ENCODE data around the gene DHRS7C.
"Not testable (repeated sequence)": the region's sequence is repeated elsewhere in the genome, so short reads cannot be mapped to it uniquely, and the experiment has no call there.

Gene DHRS7C

GRCh38 chr17:9792181-9792840 is 919 bp upstream of the DHRS7C start:
- H3K27ac Mint-ChIP-seq = no peak overlapping the region
- H3K9me3 Mint-ChIP-seq = no peaks in the 10 kb centered on the region
- no peaks in the 10 kb centered on the region for H3K36me3 Mint-ChIP-seq (ENCODE audit: low read depth)
- peaks cover 8% of the 10 kb centered on the region for H3K27me3 Mint-ChIP-seq
- no peaks in the 10 kb centered on the region for H3K4me1 Mint-ChIP-seq (ENCODE audit: low read depth)
- H3K4me3 Mint-ChIP-seq = no peak overlapping the region

- H3K9me3 Mint-ChIP-seq = no peaks in the 10 kb centered on the region
- H3K4me1 Mint-ChIP-seq (ENCODE audit: low read depth) = no peaks in the 10 kb centered on the region
- H3K4me3 Mint-ChIP-seq = no peak overlapping the region
- H3K27ac Mint-ChIP-seq = no peak overlapping the region
- no peaks in the 10 kb centered on the region for H3K36me3 Mint-ChIP-seq (ENCODE audit: low read depth)
- peaks cover 3% of the 10 kb centered on the region for H3K27me3 Mint-ChIP-seq
These were observed 1.1 kb downstream of the DHRS7C start for GRCh38 chr17:9790316-9790715.

- H3K4me1 Mint-ChIP-seq (ENCODE audit: low read depth) = no peaks in the 10 kb centered on the region
- no peaks in the 10 kb centered on the region for H3K36me3 Mint-ChIP-seq (ENCODE audit: low read depth)
- no peaks in the 10 kb centered on the region for H3K9me3 Mint-ChIP-seq
- H3K27me3 Mint-ChIP-seq = peaks cover 3% of the 10 kb centered on the region
- no peak overlapping the region for H3K27ac Mint-ChIP-seq
- H3K4me3 Mint-ChIP-seq = no peak overlapping the region
These were observed 2.8 kb downstream of the DHRS7C start for GRCh38 chr17:9788601-9789000.

GRCh38 chr17:9784544-9784943 is 6.8 kb downstream of the DHRS7C start:
- H3K4me1 Mint-ChIP-seq (ENCODE audit: low read depth) = no peaks in the 10 kb centered on the region
- no peaks in the 10 kb centered on the region for H3K9me3 Mint-ChIP-seq
- H3K36me3 Mint-ChIP-seq (ENCODE audit: low read depth) = no peaks in the 10 kb centered on the region
- H3K27ac Mint-ChIP-seq = no peak overlapping the region
- H3K4me3 Mint-ChIP-seq = no peak overlapping the region
- peaks cover 3% of the 10 kb centered on the region for H3K27me3 Mint-ChIP-seq

GRCh38 chr17:9783465-9783864 is 7.9 kb downstream of the DHRS7C start:
- H3K4me3 Mint-ChIP-seq; H3K9me3 Mint-ChIP-seq; H3K36me3 Mint-ChIP-seq (ENCODE audit: low read depth); H3K27ac Mint-ChIP-seq; H3K4me1 Mint-ChIP-seq (ENCODE audit: low read depth); H3K27me3 Mint-ChIP-seq: not testable (repeated sequence)

GRCh38 chr17:9783050-9783449 is 8.3 kb downstream of the DHRS7C start:
- Mint-ChIP-seq H3K27ac (no peak overlapping the region), H3K4me3 (no peak overlapping the region), H3K36me3 (ENCODE audit: low read depth) (no peaks in the 10 kb centered on the region)

GRCh38 chr17:9780552-9780951 is 10.8 kb downstream of the DHRS7C start:
- no peaks in the 10 kb centered on the region for H3K4me1 Mint-ChIP-seq (ENCODE audit: low read depth)
- H3K27ac Mint-ChIP-seq = no peak overlapping the region
- H3K36me3 Mint-ChIP-seq (ENCODE audit: low read depth) = no peaks in the 10 kb centered on the region
- peaks cover 4% of the 10 kb centered on the region for H3K27me3 Mint-ChIP-seq
- no peaks in the 10 kb centered on the region for H3K9me3 Mint-ChIP-seq
- H3K4me3 Mint-ChIP-seq = no peak overlapping the region

More at GRCh38 chr17:9783050-9783449, 8.3 kb downstream of the DHRS7C start:
- H3K9me3 Mint-ChIP-seq = no peaks in the 10 kb centered on the region
- no peaks in the 10 kb centered on the region for H3K4me1 Mint-ChIP-seq (ENCODE audit: low read depth)
- H3K27me3 Mint-ChIP-seq = peaks cover 3% of the 10 kb centered on the region

GRCh38 chr17:9776911-9777310 is 14.5 kb downstream of the DHRS7C start:
- peaks cover 4% of the 10 kb centered on the region for H3K27me3 Mint-ChIP-seq
- no peaks in the 10 kb centered on the region for H3K36me3 Mint-ChIP-seq (ENCODE audit: low read depth)
- no peaks in the 10 kb centered on the region for H3K9me3 Mint-ChIP-seq
- H3K4me1 Mint-ChIP-seq (ENCODE audit: low read depth) = no peaks in the 10 kb centered on the region
- H3K27ac Mint-ChIP-seq = no peak overlapping the region
- no peak overlapping the region for H3K4me3 Mint-ChIP-seq

- Mint-ChIP-seq H3K27ac (no peak overlapping the region), H3K9me3 (no peaks in the 10 kb centered on the region), H3K4me3 (no peak overlapping the region), H3K36me3 (ENCODE audit: low read depth) (no peaks in the 10 kb centered on the region), H3K27me3 (peaks cover 3% of the 10 kb centered on the region), H3K4me1 (ENCODE audit: low read depth) (no peaks in the 10 kb centered on the region)
These were observed 18.7 kb downstream of the DHRS7C start for GRCh38 chr17:9772658-9773057.

- Mint-ChIP-seq H3K27ac (no peak overlapping the region), H3K9me3 (no peaks in the 10 kb centered on the region), H3K4me1 (ENCODE audit: low read depth) (no peaks in the 10 kb centered on the region), H3K4me3 (no peak overlapping the region), H3K36me3 (ENCODE audit: low read depth) (no peaks in the 10 kb centered on the region), H3K27me3 (no peaks in the 10 kb centered on the region)
These were observed 19.9 kb downstream of the DHRS7C start for GRCh38 chr17:9771465-9771864.

GRCh38 chr17:9769036-9769695 is 22.2 kb downstream of the DHRS7C start:
- Mint-ChIP-seq H3K9me3 (no peaks in the 10 kb centered on the region), H3K27me3 (peaks cover 6% of the 10 kb centered on the region), H3K4me1 (ENCODE audit: low read depth) (no peaks in the 10 kb centered on the region), H3K27ac (no peak overlapping the region), H3K36me3 (ENCODE audit: low read depth) (no peaks in the 10 kb centered on the region), H3K4me3 (no peak overlapping the region)

GRCh38 chr17:9768381-9768934 is 22.9 kb downstream of the DHRS7C start:
- H3K27me3 Mint-ChIP-seq = peaks cover 9% of the 10 kb centered on the region
- no peaks in the 10 kb centered on the region for H3K36me3 Mint-ChIP-seq (ENCODE audit: low read depth)
- H3K4me1 Mint-ChIP-seq (ENCODE audit: low read depth) = no peaks in the 10 kb centered on the region
- H3K27ac Mint-ChIP-seq = no peak overlapping the region
- no peak overlapping the region for H3K4me3 Mint-ChIP-seq
- no peaks in the 10 kb centered on the region for H3K9me3 Mint-ChIP-seq

GRCh38 chr17:9767432-9767991 is 23.9 kb downstream of the DHRS7C start:
- Mint-ChIP-seq H3K36me3 (ENCODE audit: low read depth) (no peaks in the 10 kb centered on the region), H3K27ac (no peak overlapping the region), H3K27me3 (peaks cover 10% of the 10 kb centered on the region), H3K9me3 (no peaks in the 10 kb centered on the region), H3K4me1 (ENCODE audit: low read depth) (no peaks in the 10 kb centered on the region), H3K4me3 (no peak overlapping the region)

GRCh38 chr17:9766970-9767369 is 24.4 kb downstream of the DHRS7C start:
- Mint-ChIP-seq H3K4me3 (no peak overlapping the region), H3K9me3 (no peaks in the 10 kb centered on the region), H3K27ac (no peak overlapping the region), H3K36me3 (ENCODE audit: low read depth) (no peaks in the 10 kb centered on the region), H3K27me3 (peaks cover 16% of the 10 kb centered on the region), H3K4me1 (ENCODE audit: low read depth) (no peaks in the 10 kb centered on the region)

GRCh38 chr17:9765322-9765721 is 26.1 kb downstream of the DHRS7C start:
- H3K27ac Mint-ChIP-seq = no peak overlapping the region
- H3K4me1 Mint-ChIP-seq (ENCODE audit: low read depth) = no peaks in the 10 kb centered on the region
- H3K9me3 Mint-ChIP-seq = no peaks in the 10 kb centered on the region
- H3K27me3 Mint-ChIP-seq = peaks cover 21% of the 10 kb centered on the region
- no peak overlapping the region for H3K4me3 Mint-ChIP-seq
- no peaks in the 10 kb centered on the region for H3K36me3 Mint-ChIP-seq (ENCODE audit: low read depth)
